ENCODE results near the gene OR2B2.

GRCh38 chr6:27911956-27912446 is at the start of gene OR2B2:
- TF ChIP-seq CTCF (IDR thresholded peaks at IDR 0.05; ENCODE audit: insufficient read depth, low read length) (no peak), GABPA (IDR thresholded peaks at IDR 0.05; ENCODE audit: low read depth) (no peak), REST (IDR thresholded peaks at IDR 0.05; ENCODE audit: insufficient replicate concordance, low read depth) (no peak)
